ENCODE data around the gene SNAPC2. TPM values are rescaled to one million over a fixed set of nuclear protein-coding genes. Genes with fewer than 3 reads are reported as not detected.
"Not testable (repeated sequence)": the region's sequence is repeated elsewhere in the genome, so short reads cannot be mapped to it uniquely, and the experiment has no call there.

Gene SNAPC2
- total and polyA plus RNA-seq, 2 donors from 2014 or later, result 18.4 to 24.3 TPM

GRCh38 chr19:7888145-7888825 lies 31.9 kb upstream of the SNAPC2 start, which contains the start of gene LRRC8E:
TSS of gene LRRC8E (plus strand) at chr19:7888510. CDS start at chr19:7895604, 7,094 bp downstream.
- peak; percentile 59 to 89 (median 75) for DNase-seq
- Histone ChIP-seq H3K9me3 (ENCODE audit: control insufficient read depth in 2 of 3, insufficient read depth in 1 of 3, low read length in 3 of 3) (no peaks in the 10 kb centered on the region), H3K9ac (ENCODE audit: low read length in 3 of 3) (peak within 1 kb of the TSS in 2 of 3 donors; percentile 48 to 51), H3K36me3 (ENCODE audit: control insufficient read depth in 2 of 3, insufficient read depth in 3 of 3, low read length in 3 of 3) (no peaks in the 10 kb centered on the region), H3K4me1 (ENCODE audit: control insufficient read depth in 2 of 3, insufficient read depth in 2 of 3, low read depth in 1 of 3, low read length in 3 of 3) (no peaks in the 10 kb centered on the region), H3K27ac (ENCODE audit: low read depth in 2 of 2, low read length in 2 of 2) (no peak within 1 kb of the TSS), H3K27me3 (ENCODE audit: control insufficient read depth, insufficient read depth, low read length) (no peaks in the 10 kb centered on the region), H3K4me3 (ENCODE audit: low read length in 3 of 3) (peak within 1 kb of the TSS in 2 of 3 donors; percentile 38 to 55)
- TF ChIP-seq CTCF (IDR thresholded peaks at IDR 0.05; ENCODE audit: borderline replicate concordance, extremely low read depth, insufficient read depth), result no peak
- intact Hi-C loops (cut with DNase I), result no loop called here
- no peak for FAIRE-seq

GRCh38 chr19:7888826-7889217 lies 31.3 kb upstream of the SNAPC2 start:
- no peaks in the 10 kb centered on the region for H3K4me1 ChIP-seq (ENCODE audit: control insufficient read depth in 2 of 3, insufficient read depth in 2 of 3, low read depth in 1 of 3, low read length in 3 of 3)
- no peaks in the 10 kb centered on the region for H3K36me3 ChIP-seq (ENCODE audit: control insufficient read depth in 2 of 3, insufficient read depth in 3 of 3, low read length in 3 of 3)
- H3K9ac ChIP-seq (ENCODE audit: low read length in 3 of 3), result peak overlapping the region in 1 of 3 donors; percentile 51
- intact Hi-C loops (cut with DNase I), result no loop called here
- no peaks in the 10 kb centered on the region for H3K27me3 ChIP-seq (ENCODE audit: control insufficient read depth, insufficient read depth, low read length)
- peak overlapping the region in 2 of 3 donors; percentile 38 to 55 for H3K4me3 ChIP-seq (ENCODE audit: low read length in 3 of 3)
- TF ChIP-seq CTCF (IDR thresholded peaks at IDR 0.05; ENCODE audit: borderline replicate concordance, extremely low read depth, insufficient read depth), result no peak
- DNase-seq (no peak), FAIRE-seq (no peak)
- H3K27ac ChIP-seq (ENCODE audit: low read depth in 2 of 2, low read length in 2 of 2), result no peak overlapping the region
- no peaks in the 10 kb centered on the region for H3K9me3 ChIP-seq (ENCODE audit: control insufficient read depth in 2 of 3, insufficient read depth in 1 of 3, low read length in 3 of 3)

GRCh38 chr19:7893362-7894101 lies 26.6 kb upstream of the SNAPC2 start:
- H3K4me1 ChIP-seq (ENCODE audit: control insufficient read depth in 2 of 3, insufficient read depth in 2 of 3, low read depth in 1 of 3, low read length in 3 of 3); DNase-seq; H3K9ac ChIP-seq (ENCODE audit: low read length in 3 of 3); H3K36me3 ChIP-seq (ENCODE audit: control insufficient read depth in 2 of 3, insufficient read depth in 3 of 3, low read length in 3 of 3); H3K27ac ChIP-seq (ENCODE audit: low read depth in 2 of 2, low read length in 2 of 2); FAIRE-seq; H3K27me3 ChIP-seq (ENCODE audit: control insufficient read depth, insufficient read depth, low read length); H3K4me3 ChIP-seq (ENCODE audit: low read length in 3 of 3); intact Hi-C loops (cut with DNase I); H3K9me3 ChIP-seq (ENCODE audit: control insufficient read depth in 2 of 3, insufficient read depth in 1 of 3, low read length in 3 of 3): not testable (repeated sequence)

GRCh38 chr19:7894612-7895309 lies 25.4 kb upstream of the SNAPC2 start:
- TF ChIP-seq CTCF (IDR thresholded peaks at IDR 0.05; ENCODE audit: borderline replicate concordance, extremely low read depth, insufficient read depth), result no peak
- Histone ChIP-seq H3K9ac (ENCODE audit: low read length in 3 of 3) (peak overlapping the region in 1 of 3 donors; percentile 19), H3K4me3 (ENCODE audit: low read length in 3 of 3) (no peak overlapping the region)

More at GRCh38 chr19:7894612-7895309, 25.4 kb upstream of the SNAPC2 start:
- DNase-seq (peak in 4 of 5 donors; percentile 51 to 81 (median 60)), FAIRE-seq (no peak)
- Histone ChIP-seq H3K9me3 (ENCODE audit: control insufficient read depth in 2 of 3, insufficient read depth in 1 of 3, low read length in 3 of 3) (no peaks in the 10 kb centered on the region), H3K4me1 (ENCODE audit: control insufficient read depth in 2 of 3, insufficient read depth in 2 of 3, low read depth in 1 of 3, low read length in 3 of 3) (no peaks in the 10 kb centered on the region), H3K27me3 (ENCODE audit: control insufficient read depth, insufficient read depth, low read length) (no peaks in the 10 kb centered on the region), H3K36me3 (ENCODE audit: control insufficient read depth in 2 of 3, insufficient read depth in 3 of 3, low read length in 3 of 3) (no peaks in the 10 kb centered on the region), H3K27ac (ENCODE audit: low read depth in 2 of 2, low read length in 2 of 2) (no peak overlapping the region)
- intact Hi-C loops (cut with DNase I), result no loop called here

Data from kidney (tissue), 14 donors.